Astrocyte (in vitro differentiated cells and primary cell): ENCODE results near the gene AP3S2. TPM values are rescaled to one million over a fixed set of nuclear protein-coding genes. Genes with fewer than 3 reads are reported as not detected.
"Not testable (repeated sequence)": the region's sequence is repeated elsewhere in the genome, so short reads cannot be mapped to it uniquely, and the experiment has no call there.

Experiments used
- DNase-seq: peaks from one replicate; pipeline ENCODE4 v3.0.0-alpha.2; 2010; ENCODE audit warnings: low read depth
- FAIRE-seq: peaks from 2 replicates; lab custom pipeline; 2011; peaks lifted over from hg19 to GRCh38; lab: Jason Lieb, UNC
- H2AFZ ChIP-seq: 2 replicates; pipeline ENCODE4 v1.6.0; 2012; ENCODE audit warnings: low read depth, low read length, inconsistent platforms
- H3K27ac ChIP-seq: 2 replicates; pipeline ENCODE4 v1.5.1; 2011; ENCODE audit warnings: low read depth, low read length, inconsistent platforms
- H3K27me3 ChIP-seq: 2 replicates; pipeline ENCODE4 v1.6.0; 2011; ENCODE audit warnings: low read length, inconsistent platforms; ENCODE audit not compliant: insufficient read depth
- H3K36me3 ChIP-seq: 2 replicates; pipeline ENCODE4 v1.5.1; 2011; ENCODE audit warnings: low read length, inconsistent platforms; ENCODE audit not compliant: insufficient read depth
- H3K4me1 ChIP-seq: 2 replicates; pipeline ENCODE4 v1.5.1; 2011; ENCODE audit warnings: low read length, inconsistent platforms; ENCODE audit not compliant: insufficient read depth
- H3K4me2 ChIP-seq: 2 replicates; pipeline ENCODE4 v1.6.0; 2012; ENCODE audit warnings: low read length, inconsistent platforms
- H3K4me3 ChIP-seq: 2 replicates; pipeline ENCODE4 v1.5.1; 2011; ENCODE audit warnings: low read depth, mild to moderate bottlenecking, low read length, inconsistent platforms; ENCODE audit not compliant: insufficient read depth
- H3K79me2 ChIP-seq: 2 replicates; pipeline ENCODE4 v1.6.0; 2012; ENCODE audit warnings: mild to moderate bottlenecking, low read length, inconsistent platforms; ENCODE audit not compliant: insufficient read depth
- H3K9ac ChIP-seq: 2 replicates; pipeline ENCODE4 v1.6.0; 2012; ENCODE audit warnings: mild to moderate bottlenecking, low read length, inconsistent platforms
- H3K9me3 ChIP-seq: 2 replicates; pipeline ENCODE4 v1.5.1; 2012; ENCODE audit warnings: low read depth, mild to moderate bottlenecking, low read length, inconsistent platforms; ENCODE audit not compliant: insufficient read depth
- H4K20me1 ChIP-seq: 2 replicates; pipeline ENCODE4 v1.6.0; 2012; ENCODE audit warnings: low read length, inconsistent platforms; ENCODE audit not compliant: insufficient read depth
- H3K27ac Mint-ChIP-seq: one replicate; pipeline ENCODE4 v1.8.0; 2021; ENCODE audit warnings: mild to moderate bottlenecking, mixed read lengths; ENCODE audit not compliant: unreplicated experiment
- H3K27me3 Mint-ChIP-seq: one replicate; pipeline ENCODE4 v1.8.0; 2021; ENCODE audit warnings: low read depth, mixed read lengths; ENCODE audit not compliant: unreplicated experiment
- H3K36me3 Mint-ChIP-seq: one replicate; pipeline ENCODE4 v1.8.0; 2021; ENCODE audit warnings: low read depth, mixed read lengths; ENCODE audit not compliant: unreplicated experiment
- H3K4me1 Mint-ChIP-seq: one replicate; pipeline ENCODE4 v1.8.0; 2021; ENCODE audit warnings: low read depth, mixed read lengths; ENCODE audit not compliant: unreplicated experiment
- H3K4me3 Mint-ChIP-seq: one replicate; pipeline ENCODE4 v1.8.0; 2021; ENCODE audit warnings: mild to moderate bottlenecking, moderate library complexity, mixed read lengths; ENCODE audit not compliant: unreplicated experiment
- H3K9me3 Mint-ChIP-seq: one replicate; pipeline ENCODE4 v1.8.0; 2021; ENCODE audit warnings: mild to moderate bottlenecking, mixed read lengths; ENCODE audit not compliant: unreplicated experiment
- EZH2 ChIP-seq: IDR thresholded peaks from 2 replicates; pipeline ENCODE4 v1.6.1; 2012; ENCODE audit warnings: mild to moderate bottlenecking, low read length, inconsistent platforms; ENCODE audit not compliant: insufficient read depth
- total RNA-seq: library from RNA; stranded (reverse); gene quantifications from 2 replicates; pipeline ENCODE4 v1.2.1, GENCODE V29; 2021
- TF ChIP-seq, protein P1 (sequence below): IDR thresholded peaks from 2 replicates; pipeline ENCODE4 v1.5.1; 2011; ENCODE audit warnings: low read depth, mild to moderate bottlenecking, inconsistent platforms, low read length, moderate library complexity; ENCODE audit not compliant: insufficient read depth

AP3S2 gene
- total RNA-seq, 1 donor from 2014 or later: 41.2 TPM

DNA sequence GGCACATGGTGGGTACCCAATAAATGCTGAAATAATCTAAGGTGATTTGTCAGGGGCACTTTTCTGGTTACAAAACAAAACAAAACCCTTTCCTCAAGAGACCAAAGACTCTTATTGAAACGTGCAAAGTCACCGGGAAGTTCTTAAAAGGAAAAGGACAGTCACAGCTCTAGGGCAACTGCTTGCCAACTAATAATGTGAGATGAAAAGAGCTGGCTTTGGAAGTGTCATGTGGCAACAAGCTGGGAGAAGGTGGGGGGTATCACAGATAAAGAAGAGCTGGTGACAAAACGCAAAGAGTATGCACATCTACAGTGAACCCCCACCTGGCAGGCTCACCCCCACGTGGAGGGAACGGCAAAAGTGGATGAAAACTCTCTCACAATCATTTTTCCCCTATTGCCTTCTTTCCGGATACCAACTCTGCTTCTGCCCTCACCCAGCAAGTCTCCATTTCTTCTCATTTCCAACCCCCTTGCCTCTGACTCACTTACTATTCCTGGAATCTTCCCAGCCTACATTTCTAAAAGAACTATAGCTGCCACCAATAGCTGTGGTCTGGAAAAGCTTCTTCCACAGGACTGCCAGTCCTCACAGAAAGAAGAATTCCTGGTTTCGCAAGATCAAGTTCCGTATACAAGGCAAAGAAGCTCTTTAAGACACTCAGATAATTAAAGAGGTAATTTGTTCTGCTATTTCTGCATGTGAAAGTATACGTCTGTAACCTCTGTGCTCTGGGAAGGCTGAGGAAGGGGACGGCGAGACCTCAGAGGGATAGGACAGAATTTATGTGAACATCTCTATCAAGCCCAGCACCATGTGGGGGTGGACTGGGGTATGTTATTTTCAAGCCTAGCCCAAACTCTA, 57.3 kb downstream of the AP3S2 start:
- Histone ChIP-seq H3K9me3 (no peaks in the 10 kb centered on the region), H3K4me3 (peak overlapping the region; percentile 43), H3K36me3 (peaks cover 29% of the 10 kb centered on the region), H3K27ac (peak overlapping the region; percentile 85), H4K20me1 (no peaks in the 10 kb centered on the region), H3K79me2 (no peaks in the 10 kb centered on the region), H3K4me2 (peak overlapping the region; percentile 84), H2AFZ (peak overlapping the region; percentile 7), H3K4me1 (peaks cover 26% of the 10 kb centered on the region), H3K9ac (peak overlapping the region; percentile 71), H3K27me3 (no peaks in the 10 kb centered on the region)
- Mint-ChIP-seq H3K27ac (peak overlapping the region; percentile 99), H3K4me1 (peaks cover 28% of the 10 kb centered on the region), H3K27me3 (no peaks in the 10 kb centered on the region), H3K36me3 (peaks cover 22% of the 10 kb centered on the region), H3K4me3 (peak overlapping the region; percentile 72), H3K9me3 (no peaks in the 10 kb centered on the region)
- FAIRE-seq: no peak
- DNase-seq: peak; percentile 96
- no peak for TF ChIP-seq EZH2
- TF ChIP-seq, protein P1, sequence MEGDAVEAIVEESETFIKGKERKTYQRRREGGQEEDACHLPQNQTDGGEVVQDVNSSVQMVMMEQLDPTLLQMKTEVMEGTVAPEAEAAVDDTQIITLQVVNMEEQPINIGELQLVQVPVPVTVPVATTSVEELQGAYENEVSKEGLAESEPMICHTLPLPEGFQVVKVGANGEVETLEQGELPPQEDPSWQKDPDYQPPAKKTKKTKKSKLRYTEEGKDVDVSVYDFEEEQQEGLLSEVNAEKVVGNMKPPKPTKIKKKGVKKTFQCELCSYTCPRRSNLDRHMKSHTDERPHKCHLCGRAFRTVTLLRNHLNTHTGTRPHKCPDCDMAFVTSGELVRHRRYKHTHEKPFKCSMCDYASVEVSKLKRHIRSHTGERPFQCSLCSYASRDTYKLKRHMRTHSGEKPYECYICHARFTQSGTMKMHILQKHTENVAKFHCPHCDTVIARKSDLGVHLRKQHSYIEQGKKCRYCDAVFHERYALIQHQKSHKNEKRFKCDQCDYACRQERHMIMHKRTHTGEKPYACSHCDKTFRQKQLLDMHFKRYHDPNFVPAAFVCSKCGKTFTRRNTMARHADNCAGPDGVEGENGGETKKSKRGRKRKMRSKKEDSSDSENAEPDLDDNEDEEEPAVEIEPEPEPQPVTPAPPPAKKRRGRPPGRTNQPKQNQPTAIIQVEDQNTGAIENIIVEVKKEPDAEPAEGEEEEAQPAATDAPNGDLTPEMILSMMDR: no peak

DNA sequence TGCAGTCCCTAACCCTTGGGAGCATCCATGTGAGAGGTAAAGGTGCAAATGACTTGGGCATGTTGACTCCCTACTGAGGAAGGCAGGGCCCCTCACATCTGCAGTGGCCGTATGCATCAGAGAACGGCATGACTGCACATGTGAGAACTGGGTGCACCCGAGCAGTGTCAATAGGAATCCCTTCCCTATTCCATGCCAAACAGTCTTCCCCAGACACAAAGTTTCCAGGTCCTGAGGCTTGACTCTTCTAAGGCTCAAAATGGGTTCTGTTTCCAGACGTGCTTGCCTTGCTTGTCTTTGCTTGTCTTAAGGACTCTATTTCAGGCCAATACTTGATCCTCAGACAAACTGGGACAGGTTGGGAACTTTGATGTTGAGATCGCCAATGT, 58.6 kb downstream of the AP3S2 start:
- no peak for DNase-seq
- Mint-ChIP-seq H3K4me1 (peaks cover 26% of the 10 kb centered on the region), H3K27me3 (no peaks in the 10 kb centered on the region), H3K9me3 (no peaks in the 10 kb centered on the region), H3K27ac (peak overlapping the region; percentile 99), H3K4me3 (no peak overlapping the region), H3K36me3 (peaks cover 22% of the 10 kb centered on the region)
- no peak for FAIRE-seq
- H3K4me1 ChIP-seq: peaks cover 31% of the 10 kb centered on the region
- no peaks in the 10 kb centered on the region for H3K9me3 ChIP-seq
- H2AFZ ChIP-seq: no peak overlapping the region
- H3K9ac ChIP-seq: no peak overlapping the region
- no peaks in the 10 kb centered on the region for H3K79me2 ChIP-seq
- no peaks in the 10 kb centered on the region for H3K27me3 ChIP-seq
- no peak overlapping the region for H3K4me2 ChIP-seq
- H3K36me3 ChIP-seq: peaks cover 29% of the 10 kb centered on the region
- H3K27ac ChIP-seq: no peak overlapping the region
- no peak overlapping the region for H3K4me3 ChIP-seq
- no peak for TF ChIP-seq EZH2
- TF ChIP-seq, protein P1: no peak
- no peaks in the 10 kb centered on the region for H4K20me1 ChIP-seq

DNA sequence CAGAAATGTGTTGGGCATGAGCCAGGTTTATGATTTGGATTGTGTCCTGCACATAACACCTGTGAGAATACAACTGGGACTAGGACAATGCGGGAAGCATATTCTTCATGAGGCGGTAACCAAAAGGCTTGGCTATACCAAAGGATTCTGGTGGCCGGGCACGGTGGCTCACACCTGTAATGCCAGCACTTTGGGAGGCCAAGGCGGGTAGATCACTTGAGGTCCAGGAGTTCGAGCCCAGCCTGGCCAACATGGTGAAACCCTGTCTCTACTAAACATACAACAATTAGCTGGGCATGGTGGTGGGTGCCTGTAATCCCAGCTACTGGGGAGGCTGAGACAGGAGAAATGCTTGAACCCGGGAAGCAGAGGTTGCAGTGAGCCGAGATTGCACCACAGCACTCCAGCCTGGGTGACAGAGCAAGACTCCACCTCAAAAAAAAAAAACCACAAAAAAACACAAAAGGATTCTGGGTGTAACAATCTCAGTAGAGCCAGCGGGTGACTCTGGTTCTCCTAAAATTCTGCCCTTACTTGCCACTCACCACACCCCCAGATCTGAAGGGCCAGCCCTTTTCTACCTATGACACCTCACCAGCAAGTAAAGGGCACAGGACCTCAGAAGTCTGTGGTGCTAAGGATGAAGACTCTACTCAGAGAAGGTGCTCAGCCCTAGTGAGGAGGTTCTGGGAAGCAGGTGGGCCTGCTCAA, 59.2 kb downstream of the AP3S2 start:
- not testable (repeated sequence) for DNase-seq, H3K9me3 Mint-ChIP-seq, FAIRE-seq, H4K20me1 ChIP-seq, H3K9me3 ChIP-seq, H3K79me2 ChIP-seq, H2AFZ ChIP-seq, H3K27me3 ChIP-seq, H3K4me3 Mint-ChIP-seq, H3K27ac Mint-ChIP-seq, H3K9ac ChIP-seq, H3K27ac ChIP-seq, H3K27me3 Mint-ChIP-seq, H3K4me2 ChIP-seq, H3K4me3 ChIP-seq
- Histone ChIP-seq H3K4me1 (peaks cover 36% of the 10 kb centered on the region), H3K36me3 (peaks cover 25% of the 10 kb centered on the region)
- peaks cover 20% of the 10 kb centered on the region for H3K36me3 Mint-ChIP-seq
- peaks cover 29% of the 10 kb centered on the region for H3K4me1 Mint-ChIP-seq
